ENCODE data around the gene SDF4. TPM values are rescaled to one million over a fixed set of nuclear protein-coding genes. Genes with fewer than 3 reads are reported as not detected.

Gene SDF4
- total and polyA plus RNA-seq, 2 of the 13 experiments (the other 11 are each of a cell fraction or from before 2014, with no cell fraction given): 80.8 to 107 TPM

- no peak for TF ChIP-seq CTCF (CRISPR knock-in tag; IDR thresholded peaks at IDR 0.05)
- peak; percentile 36; the same call in 1 of the 2 replicates for TF ChIP-seq ZNF614 (CRISPR knock-in tag; IDR thresholded peaks at IDR 0.05; ENCODE audit: borderline replicate concordance)
- peak; percentile 65 for TF ChIP-seq ZNF687 (CRISPR knock-in tag; IDR thresholded peaks at IDR 0.05)
- TF ChIP-seq ZBTB38 (CRISPR knock-in tag; IDR thresholded peaks at IDR 0.05): peak; percentile 58; the same call in 1 of the 2 replicates
- peak; percentile 33; the same call in 1 of the 2 replicates for TF ChIP-seq ZZZ3 (CRISPR knock-in tag; IDR thresholded peaks at IDR 0.05; ENCODE audit: borderline replicate concordance)
- TF ChIP-seq AKAP8 (CRISPR knock-in tag; IDR thresholded peaks at IDR 0.05): no peak
- 0 out of 2 replicates have a peak, but pooled peaks have one; percentile 46 for TF ChIP-seq HNRNPL (IDR thresholded peaks at IDR 0.05; ENCODE audit: low read depth, low read length)
- peak; percentile 36; the same call in 1 of the 2 replicates for TF ChIP-seq MEIS2 (CRISPR knock-in tag; IDR thresholded peaks at IDR 0.05)
- no peak for TF ChIP-seq ZBTB4 (CRISPR knock-in tag; IDR thresholded peaks at IDR 0.05; ENCODE audit: borderline replicate concordance)
- TF ChIP-seq DR1 (CRISPR knock-in tag; IDR thresholded peaks at IDR 0.05): no peak; the same call in 1 of the 2 replicates
- TF ChIP-seq DNMT1 (CRISPR knock-in tag; IDR thresholded peaks at IDR 0.05): 0 out of 2 replicates have a peak, but pooled peaks have one; percentile 59
- no peak for TF ChIP-seq PRDM15 (CRISPR knock-in tag; IDR thresholded peaks at IDR 0.05)
- TF ChIP-seq HOXA3 (CRISPR knock-in tag; IDR thresholded peaks at IDR 0.05): peak; percentile 27; the same call in 1 of the 2 replicates
Measured at GRCh38 chr1:1168451-1169411, 63.1 kb downstream of the SDF4 start (continued).
